Measurements from ENCODE around the gene KCNK4. TPM values are rescaled to one million over a fixed set of nuclear protein-coding genes. Genes with fewer than 3 reads are reported as not detected.

KCNK4 gene
- total RNA-seq, 1 donor from 2014 or later = not detected

DNA sequence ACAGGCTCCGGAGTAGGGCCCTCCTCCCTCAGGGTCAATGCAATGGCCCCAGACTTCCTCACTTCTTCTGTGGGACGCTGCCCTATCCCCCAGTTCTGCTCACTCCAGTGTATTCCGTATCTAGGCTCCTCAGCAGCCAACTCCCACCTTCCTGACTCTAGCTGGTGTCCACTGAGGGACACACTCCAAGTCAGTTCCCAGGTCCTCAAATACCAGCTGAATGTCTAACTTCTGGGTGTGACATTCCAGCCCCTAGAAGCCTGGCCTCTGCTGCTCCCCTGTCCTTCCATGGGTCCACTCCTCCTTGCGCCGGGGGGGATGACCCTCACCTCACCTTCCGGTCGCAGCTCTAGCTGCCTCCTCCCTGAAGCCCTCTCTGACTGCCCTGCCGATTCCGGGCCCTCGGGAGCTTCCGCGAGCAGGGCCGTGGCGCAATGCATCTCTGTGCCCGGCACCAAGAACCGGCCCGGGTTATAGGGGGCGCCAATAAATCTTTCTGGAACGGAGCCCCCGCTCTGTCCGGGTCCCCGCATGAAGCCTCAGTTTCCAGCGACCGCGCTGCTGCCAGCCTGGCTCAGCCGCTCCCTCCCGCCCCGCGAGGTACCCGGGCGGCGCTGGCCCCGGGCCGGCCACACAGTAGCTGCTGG lies 22.1 kb upstream of the KCNK4 start:
- DNase-seq = no peak

DNA sequence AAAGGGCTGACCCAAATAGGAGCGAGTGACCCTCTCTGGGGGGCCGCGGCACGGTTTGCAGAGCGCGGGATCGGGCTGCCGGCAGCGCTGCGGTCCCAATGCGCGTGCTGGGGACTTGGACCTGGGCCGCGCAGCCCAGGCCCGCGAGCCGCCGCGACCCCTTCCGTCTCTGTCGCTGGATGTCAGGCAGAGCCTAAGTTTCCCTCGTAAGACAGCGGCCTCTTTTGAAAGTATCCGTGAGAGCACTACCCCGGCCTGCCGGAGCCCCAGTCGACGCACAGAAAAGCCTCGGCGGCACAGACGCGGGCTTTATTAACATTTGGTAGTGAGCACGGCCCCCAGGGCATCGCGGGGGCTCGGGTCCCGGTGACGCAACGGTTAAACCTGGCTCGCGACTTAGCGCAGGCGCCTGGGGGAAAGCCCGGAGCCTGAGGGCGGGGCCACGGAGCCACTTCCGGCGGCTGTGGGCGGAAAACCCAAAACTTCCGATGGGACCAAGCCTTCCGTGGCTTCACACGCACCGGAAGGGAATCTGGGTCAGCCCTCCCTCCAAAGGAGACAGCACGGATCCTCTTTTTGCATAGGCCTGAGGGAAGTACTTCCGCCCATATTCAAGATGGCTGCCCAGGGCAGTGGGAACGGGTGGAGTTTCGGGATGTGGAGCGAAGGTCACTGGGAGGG lies 21.4 kb upstream of the KCNK4 start:
- DNase-seq = peak; percentile 100

DNA sequence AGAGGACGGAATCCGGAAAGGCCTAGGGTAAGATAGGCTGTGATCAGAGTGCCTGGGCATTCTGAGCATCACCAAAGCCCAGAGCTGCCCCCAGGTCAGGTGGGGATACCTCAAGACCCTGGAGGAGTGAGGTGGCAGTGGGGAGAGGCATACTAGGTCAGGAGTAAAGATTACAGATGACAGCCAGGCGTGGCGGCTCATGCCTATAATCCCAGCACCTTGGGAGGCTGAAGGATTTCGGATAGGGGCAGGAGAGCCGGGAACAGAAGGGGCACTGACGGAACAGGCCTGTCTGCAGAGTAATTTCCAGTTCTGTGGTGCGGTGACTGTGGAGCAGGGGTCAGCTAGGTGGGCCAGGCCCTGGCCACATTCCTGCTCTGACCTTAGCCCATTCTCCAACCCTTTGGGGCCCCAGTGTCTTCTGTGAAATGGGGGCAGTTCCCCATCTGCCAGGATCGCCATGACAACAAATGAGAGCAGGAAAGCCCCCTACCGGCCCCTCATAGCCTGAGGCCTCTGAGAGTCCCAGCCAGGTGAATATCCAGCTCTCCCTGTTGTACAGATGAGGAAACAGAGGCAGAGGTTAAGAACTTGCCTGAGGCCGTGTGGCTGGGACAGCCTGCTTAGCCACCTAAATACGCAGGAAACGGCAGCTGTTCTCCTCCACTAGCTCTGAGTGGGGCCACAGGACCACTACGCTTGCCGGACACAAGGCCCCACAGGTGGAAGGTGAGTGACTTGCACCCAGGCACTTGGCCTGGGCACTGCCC lies 15.9 kb upstream of the KCNK4 start:
- no peak for DNase-seq

GRCh38 chr11:64275841-64276240 lies 15.3 kb upstream of the KCNK4 start:
- DNase-seq = no peak

- no peak for DNase-seq
These were observed 14.3 kb upstream of the KCNK4 start for GRCh38 chr11:64276653-64277431.

DNA sequence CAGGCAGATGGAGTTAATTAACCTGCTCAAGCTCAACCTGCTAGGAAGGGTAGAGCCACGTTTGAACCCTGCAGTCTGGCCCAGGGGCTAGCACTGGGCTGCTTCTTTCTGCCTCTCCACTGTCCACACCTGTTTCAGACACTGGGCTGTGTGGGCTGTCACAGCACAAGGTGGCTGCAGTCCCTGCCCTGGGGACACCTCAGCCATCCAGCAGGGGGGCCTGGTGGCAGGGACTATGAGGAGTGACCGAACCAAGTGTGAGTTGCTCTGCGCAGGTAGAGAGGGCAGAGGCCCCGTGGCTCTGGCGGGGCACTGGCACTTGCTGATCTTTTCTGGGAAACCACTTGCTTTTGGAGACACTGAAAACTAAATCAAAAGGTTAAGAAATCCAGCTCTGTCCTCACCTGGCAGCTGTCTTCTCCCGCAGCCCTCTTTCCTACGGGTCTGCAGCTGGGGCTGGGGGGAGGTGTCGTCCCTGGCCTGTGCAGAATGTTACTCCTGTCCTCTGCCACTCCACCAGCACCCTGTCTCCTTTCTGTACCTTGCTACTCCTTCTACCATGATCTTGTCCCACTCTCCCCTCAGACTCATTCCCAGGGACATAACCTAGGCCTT lies 12.4 kb upstream of the KCNK4 start:
- no peak for DNase-seq

DNA sequence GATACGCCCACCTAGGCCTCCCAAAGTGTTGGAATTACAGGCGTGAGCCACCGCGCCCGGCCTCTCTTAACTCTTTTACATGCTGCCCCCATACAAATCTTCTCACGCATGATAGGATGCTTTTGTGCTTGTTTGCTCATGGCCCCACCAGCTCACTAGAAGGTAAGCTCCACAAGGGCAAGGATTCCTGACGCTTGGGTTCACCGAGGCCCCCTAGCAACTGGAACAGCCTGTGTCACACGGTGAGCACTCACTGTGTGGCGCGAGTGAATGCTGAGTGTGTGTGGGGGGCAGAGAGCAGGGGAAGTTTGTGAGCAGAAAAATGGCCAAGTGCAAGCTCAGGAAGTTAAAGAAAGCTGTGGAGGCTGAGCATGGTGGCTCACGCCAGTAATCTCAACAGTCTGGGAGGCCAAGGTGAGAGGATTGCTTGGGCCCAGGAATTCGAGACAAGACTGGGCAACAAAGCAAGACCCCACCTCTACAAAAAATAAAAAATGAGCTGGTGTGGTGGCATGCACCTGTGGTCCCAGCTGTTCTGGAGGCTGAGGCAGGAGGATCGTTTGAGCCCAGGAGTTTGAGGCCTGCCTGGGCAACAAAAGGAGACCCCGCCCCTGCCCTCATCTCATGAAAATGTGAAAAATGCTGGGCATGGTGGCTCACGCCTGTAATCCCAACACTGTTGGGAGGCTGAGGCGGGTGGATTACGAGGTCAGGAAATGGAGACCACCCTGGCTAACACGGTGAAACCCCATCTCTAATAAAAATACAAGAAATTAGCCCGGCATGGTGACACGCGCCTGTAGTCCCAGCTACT lies 8.9 kb upstream of the KCNK4 start:
- DNase-seq = no peak

DNA sequence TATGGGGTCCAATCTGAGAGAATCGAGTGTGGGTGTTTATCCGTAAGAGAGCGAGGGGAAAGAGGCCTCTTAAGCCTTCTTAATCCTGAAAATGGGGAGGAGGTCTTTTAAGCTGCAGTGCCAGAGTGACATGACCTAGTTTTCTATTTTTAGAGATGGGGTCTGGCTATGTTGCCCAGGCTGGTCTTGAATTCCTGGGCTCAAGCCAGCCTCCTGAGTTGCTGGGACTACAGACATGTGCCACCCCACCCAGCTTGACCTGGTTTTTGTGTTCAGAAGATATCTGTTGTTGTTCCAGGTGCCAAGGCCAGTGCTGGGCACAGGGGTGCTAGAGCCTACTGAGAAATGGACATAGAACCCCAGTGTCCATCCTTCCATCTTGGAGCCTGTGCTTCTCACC lies 8.0 kb upstream of the KCNK4 start:
- no peak for DNase-seq

DNA sequence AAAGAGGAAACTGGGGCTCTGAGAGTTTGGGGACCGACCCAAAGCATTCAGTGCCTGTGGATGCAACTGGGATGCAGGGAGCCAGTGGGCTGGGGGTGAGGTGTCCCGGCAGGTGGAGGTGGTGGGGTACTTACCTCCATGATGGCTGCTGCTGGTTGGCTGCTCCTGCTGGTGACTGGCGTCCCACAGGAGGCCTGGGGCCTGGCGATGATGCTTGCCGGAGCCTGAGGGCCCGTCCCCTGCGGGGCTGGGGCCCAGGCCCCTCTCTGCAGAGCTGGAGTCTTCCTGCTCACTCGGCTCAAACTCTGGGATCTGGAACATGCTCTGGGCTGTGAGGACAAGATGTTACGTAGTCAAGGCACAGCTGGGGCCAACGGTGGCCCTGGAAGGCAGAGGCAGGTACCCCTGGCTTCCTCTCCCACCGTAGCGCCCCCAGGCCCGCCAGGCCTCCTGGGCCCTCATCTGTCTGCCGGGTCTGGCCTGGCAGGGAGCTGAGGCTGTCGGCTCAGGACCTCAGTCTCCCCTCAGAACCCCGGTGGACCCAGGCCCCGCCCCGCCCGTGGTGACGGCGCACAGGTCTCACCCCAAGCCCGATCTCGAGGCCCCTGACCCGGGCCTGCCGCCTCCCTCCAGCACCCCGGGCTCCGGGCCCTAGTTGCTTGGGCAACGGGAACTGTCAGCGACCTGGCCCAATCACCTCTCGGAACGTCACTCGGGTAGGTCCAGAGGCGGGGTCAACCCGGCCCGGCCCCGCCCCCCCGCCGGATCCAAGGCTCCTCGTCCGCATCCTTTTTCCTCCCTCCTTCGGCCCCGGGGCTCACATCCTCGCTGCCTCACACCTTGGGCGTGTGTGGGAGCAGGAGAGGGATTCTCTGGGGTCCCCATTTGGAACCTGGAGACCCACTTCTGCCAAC lies 6.8 kb upstream of the KCNK4 start, which contains the start of gene BAD:
TSS of gene BAD (minus strand) at position 618 of the 914 bp plus-strand sequence. CDS start at position 321, 297 bp downstream.
- DNase-seq = peak; percentile 97

DNA sequence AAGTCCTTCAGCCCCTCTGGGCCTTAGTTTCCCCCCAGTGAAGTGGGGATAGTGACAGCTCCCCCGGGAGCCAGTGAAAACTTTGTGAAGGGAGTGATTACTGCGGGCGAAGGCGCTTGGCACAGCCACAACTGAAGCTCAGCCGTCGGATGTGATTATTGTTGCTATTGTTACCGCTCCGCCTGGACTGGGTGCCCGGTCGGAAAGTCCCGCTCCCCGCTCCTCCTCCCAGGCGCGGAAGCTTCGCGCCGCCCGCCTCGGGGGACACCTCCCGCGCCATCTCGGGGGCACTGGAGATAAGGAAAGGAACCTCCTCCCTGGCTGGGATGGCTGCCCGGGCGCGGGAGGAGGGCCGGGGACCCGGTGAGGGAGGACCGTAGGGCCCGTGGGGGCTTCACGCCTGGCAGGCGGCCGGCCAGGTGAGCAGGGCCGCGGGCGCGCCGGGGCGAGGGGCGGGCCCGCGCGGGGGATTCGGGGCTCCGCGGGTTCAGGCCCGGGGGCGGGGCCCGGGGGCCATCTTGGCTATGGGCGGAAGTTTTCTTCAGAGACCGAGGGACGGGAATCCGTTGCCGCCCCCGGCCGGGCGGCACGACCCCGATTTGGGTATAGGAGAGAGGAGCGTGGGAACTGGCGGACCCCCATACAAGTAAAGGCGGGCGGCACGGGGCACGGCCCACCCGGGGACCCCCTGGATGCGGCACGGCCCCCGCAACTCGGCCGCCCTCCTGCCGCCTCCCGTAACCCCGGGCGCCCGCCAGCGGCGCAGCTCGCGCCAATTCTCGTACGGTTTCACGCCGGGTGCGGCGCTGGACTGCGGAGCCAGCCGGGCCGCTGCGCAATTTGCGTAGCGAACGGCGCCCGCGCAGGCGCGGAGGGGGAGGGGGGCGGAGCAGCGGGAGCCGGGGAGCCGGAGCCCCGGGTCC lies 5.9 kb upstream of the KCNK4 start, which contains the start of gene GPR137:
TSS of gene GPR137 (plus strand) at position 887 of the 923 bp plus-strand sequence. CDS start 677 bp downstream, outside the sequence.
- peak; percentile 92 for DNase-seq

DNA sequence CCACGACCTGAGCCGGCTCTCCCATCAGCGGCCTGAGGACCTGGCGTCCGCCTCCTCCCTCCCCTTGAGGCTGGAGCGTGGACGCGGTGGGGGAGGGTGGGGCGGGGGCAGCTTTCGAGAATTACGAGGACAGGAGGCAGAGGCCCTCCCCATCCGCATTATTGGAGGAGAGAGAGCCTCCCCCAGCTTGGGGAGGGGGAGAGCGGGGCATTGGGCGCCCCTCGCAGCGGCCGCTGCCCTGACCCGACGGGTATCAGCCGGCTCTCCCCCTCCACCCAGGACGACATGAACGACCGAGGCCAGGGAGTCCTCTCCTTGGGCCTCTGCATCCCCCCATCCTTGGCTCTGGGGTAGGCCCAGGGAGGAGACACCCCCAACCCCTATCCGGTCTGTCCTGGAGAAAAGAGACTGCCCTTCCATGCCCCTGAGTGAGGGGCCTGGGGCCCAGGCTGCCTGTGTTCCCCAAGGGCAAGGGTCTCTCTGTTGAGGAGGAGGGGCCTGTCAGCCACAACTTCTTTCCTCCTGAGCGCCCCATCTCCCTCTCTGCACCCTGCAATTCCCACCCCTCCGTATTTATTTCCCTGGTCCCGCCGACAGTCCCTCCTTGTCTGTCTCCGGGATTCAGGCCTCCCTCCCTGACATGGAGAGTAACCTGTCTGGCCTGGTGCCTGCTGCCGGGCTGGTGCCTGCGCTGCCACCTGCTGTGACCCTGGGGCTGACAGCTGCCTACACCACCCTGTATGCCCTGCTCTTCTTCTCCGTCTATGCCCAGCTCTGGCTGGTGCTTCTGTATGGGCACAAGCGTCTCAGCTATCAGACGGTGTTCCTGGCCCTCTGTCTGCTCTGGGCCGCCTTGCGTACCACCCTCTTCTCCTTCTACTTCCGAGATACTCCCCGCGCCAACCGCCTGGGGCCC lies 5.0 kb upstream of the KCNK4 start:
- no peak for DNase-seq

DNA sequence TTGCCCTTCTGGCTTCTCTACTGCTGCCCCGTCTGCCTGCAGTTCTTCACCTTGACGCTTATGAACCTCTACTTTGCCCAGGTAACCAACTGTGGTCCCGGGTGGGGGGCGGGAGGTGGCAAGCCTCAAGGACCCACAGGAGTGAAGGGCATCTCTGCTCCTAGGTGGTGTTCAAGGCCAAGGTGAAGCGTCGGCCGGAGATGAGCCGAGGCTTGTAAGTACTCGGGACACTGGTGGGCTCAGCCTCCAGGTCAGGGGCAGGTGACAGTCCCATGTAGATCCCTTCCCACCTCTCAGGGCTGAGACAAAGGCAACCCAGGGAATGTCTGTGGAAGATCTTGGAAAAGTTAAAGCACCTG lies 4.3 kb upstream of the KCNK4 start:
- no peak for DNase-seq

GRCh38 chr11:64287676-64288352 lies 3.3 kb upstream of the KCNK4 start:
- no peak for DNase-seq

GRCh38 chr11:64288353-64288750 lies 2.8 kb upstream of the KCNK4 start:
- DNase-seq = no peak

GRCh38 chr11:64289002-64289564 lies 2.0 kb upstream of the KCNK4 start:
- DNase-seq = no peak

Data from tongue (tissue), 2 donors.